GM20431 (cell line): ENCODE data around the gene TRPV6.

Source experiments
- in situ Hi-C: fragments of 300-500 bp; cut with MseI, MboI; formaldehyde crosslinking; loops from one replicate; pipeline ENCODE4 v1.15.0; 2020; ENCODE audit warnings: low sequenced_read_pairs; ENCODE audit not compliant: unreplicated experiment

TRPV6 gene

DNA sequence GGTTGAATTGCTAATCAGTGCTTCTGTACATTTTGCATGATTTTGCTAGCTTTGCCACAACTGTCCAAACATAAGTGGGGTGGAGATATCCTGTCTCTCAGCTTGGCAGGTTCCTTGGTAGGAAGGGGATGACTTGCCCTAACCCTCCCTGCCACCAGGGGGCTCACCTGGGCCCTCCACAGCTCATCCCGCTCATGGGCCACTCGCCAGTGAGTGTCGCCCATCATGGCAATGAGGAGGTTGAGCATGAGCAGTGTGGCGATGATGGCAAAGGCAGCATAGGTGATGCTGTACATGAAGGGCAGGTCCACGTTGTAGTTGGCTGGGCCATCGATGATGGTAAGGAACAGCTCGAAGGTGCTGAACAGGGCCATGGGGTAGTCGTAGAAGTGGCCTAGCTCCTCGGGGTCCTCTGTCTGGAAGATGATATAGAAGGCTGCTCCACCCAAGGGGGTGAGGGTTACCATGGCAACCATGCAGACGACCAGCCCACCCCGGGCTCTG is 12.2 kb downstream of the TRPV6 start:
- in situ Hi-C loops = no loop called here

- in situ Hi-C loops = no loop called here
Measured at GRCh38 chr7:142872106-142872675, 13.4 kb downstream of the TRPV6 start.

- in situ Hi-C loops = no loop called here
Measured at GRCh38 chr7:142871260-142872105, 14.1 kb downstream of the TRPV6 start.

- in situ Hi-C loops = no loop called here
Measured at GRCh38 chr7:142870566-142871259, 14.8 kb downstream of the TRPV6 start.

DNA sequence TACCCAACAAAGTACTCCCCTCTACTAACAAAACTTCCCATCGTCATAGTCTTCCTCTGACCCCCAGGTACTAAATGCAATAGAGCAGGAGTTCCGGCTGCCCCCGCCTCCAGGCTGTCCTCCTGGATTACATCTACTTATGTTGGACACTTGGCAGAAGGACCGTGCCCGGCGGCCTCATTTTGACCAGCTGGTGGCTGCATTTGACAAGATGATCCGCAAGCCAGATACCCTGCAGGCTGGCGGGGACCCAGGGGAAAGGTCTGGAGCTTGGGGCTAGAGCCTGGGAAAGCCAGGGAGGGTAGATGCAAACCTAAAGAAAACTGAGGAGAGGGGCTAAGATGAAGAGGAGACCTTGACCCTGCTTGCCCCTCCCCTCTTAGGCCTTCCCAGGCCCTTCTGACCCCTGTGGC is 15.4 kb downstream of the TRPV6 start:
- in situ Hi-C loops = no loop called here

- in situ Hi-C loops = no loop called here
Measured at GRCh38 chr7:142869434-142869833, 16.1 kb downstream of the TRPV6 start.

GRCh38 chr7:142868986-142869415 is 16.5 kb downstream of the TRPV6 start:
- in situ Hi-C loops = no loop called here

DNA sequence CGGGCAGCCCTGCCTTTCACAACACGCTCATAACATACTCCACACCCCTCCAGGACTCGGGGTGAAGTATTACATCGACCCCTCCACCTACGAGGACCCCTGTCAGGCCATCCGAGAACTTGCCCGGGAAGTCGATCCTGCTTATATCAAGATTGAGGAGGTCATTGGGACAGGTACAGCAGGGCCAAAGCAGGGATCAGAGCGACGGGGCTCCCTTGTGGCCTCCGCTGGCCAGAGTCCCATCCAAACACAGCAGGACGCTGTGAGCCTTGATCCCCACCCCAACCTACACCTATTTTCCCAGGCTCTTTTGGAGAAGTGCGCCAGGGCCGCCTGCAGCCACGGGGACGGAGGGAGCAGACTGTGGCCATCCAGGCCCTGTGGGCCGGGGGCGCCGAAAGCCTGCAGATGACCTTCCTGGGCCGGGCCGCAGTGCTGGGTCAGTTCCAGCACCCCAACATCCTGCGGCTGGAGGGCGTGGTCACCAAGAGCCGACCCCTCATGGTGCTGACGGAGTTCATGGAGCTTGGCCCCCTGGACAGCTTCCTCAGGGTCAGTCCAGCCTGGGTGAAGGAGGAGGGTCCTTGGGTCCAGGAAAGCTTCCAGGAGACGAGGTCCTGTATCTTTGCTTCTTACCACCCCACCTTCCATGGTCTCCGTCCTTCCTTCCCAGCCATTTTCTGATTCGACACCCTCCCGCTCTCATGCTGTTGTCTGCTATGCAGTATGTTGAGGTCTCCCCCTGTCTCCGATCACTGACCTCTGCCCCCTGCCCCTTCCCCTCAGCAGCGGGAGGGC is 17.2 kb downstream of the TRPV6 start:
- in situ Hi-C loops = no loop called here

GRCh38 chr7:142867398-142868187 is 18.0 kb downstream of the TRPV6 start:
- in situ Hi-C loops = no loop called here

- in situ Hi-C loops = no loop called here
Measured at GRCh38 chr7:142867097-142867378, 18.5 kb downstream of the TRPV6 start.

- in situ Hi-C loops = no loop called here
Measured at GRCh38 chr7:142866361-142867096, 19.0 kb downstream of the TRPV6 start.

- in situ Hi-C loops = no loop called here
Measured at GRCh38 chr7:142865766-142866165, 19.8 kb downstream of the TRPV6 start.

DNA sequence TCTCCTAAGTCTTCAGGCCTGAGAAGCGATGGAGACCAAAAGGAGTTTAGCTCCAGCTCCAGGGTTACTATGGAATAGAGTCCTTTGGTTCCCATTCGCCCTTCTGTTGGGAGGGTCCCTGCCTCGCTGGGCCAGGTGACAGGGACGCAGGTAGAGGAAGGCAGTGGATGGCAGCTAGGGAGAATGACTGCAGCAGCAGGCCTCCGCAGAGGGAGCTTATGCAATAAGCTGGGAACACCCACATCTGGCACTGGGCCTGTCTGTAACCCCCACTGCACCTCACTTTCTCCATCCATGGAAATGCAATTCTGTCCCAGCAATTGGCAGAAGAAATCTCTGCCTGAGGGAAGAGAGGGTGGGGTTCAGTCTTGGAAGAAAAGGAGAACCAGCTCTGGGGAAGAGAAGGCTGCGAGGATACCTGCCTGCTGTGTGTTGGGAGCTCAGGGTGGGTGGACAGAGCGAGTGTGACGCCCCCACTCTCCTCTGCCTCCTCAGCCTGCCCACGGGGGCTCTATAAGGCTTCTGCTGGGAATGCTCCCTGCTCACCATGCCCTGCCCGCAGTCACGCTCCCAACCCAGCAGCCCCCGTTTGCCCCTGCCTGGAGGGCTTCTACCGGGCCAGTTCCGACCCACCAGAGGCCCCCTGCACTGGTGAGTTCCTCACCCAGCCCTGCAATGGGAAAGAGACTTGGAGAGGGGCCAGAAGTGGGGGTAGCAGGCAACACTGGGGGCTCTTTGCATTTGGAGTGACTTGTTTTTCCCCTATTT is 20.4 kb downstream of the TRPV6 start:
- in situ Hi-C loops = no loop called here

DNA sequence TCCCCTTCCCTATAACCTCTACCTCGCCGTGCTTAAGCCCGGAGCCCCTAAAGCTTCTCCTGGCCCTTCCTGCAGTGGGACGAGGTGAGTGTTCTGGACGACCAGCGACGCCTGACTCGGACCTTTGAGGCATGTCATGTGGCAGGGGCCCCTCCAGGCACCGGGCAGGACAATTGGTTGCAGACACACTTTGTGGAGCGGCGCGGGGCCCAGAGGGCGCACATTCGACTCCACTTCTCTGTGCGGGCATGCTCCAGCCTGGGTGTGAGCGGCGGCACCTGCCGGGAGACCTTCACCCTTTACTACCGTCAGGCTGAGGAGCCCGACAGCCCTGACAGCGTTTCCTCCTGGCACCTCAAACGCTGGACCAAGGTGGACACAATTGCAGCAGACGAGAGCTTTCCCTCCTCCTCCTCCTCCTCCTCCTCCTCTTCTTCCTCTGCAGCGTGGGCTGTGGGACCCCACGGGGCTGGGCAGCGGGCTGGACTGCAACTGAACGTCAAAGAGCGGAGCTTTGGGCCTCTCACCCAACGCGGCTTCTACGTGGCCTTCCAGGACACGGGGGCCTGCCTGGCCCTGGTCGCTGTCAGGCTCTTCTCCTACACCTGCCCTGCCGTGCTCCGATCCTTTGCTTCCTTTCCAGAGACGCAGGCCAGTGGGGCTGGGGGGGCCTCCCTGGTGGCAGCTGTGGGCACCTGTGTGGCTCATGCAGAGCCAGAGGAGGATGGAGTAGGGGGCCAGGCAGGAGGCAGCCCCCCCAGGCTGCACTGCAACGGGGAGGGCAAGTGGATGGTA is 21.5 kb downstream of the TRPV6 start:
- in situ Hi-C loops = no loop called here

DNA sequence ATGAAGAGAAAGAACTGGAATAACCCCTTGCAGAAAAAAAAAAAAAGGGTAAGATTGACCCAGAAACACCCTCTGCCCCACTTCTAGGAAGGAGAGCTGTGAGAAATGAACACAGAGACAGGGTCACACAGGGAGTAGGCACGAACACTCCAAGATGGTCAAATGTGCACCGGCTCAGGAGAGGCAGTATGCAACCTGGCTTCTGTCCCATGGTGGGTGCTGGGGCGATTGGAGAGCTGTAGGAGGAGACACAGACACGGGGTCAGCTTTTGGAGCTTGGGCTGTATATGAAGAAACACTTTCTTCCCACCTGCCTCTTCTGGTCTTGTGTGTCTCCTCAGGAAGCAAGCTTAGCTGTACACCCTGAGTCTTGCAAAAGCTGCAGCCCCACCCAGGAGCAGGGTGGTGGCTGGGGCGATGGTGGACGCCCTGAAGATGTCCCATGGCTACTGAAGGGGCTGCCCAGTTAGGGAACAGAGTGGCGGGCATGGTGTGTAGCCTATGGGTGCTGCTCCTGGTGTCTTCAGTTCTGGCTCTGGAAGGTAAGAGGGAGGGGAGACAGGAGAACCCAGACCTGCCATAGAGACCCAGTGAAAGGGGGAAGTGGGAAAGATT is 22.7 kb downstream of the TRPV6 start:
- in situ Hi-C loops = no loop called here

DNA sequence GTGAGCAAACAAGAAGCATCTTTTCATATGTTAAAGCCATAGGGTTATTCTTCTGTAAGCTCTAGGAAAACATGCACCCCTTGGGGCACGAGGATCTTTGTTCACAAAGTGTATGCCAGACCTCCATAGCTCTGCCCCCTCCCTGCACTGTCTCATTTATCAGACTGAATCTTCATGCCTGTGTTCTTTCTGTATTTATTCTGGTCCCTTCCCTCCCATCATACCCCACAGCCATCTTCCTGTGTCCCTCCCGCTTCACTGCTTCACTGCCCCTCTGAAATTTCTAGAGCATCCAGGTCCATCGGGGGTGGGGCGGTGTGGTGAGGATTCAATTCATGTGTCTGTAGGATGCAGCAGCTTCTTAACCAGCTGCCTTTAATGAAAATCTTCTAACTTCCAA is 23.2 kb downstream of the TRPV6 start:
- in situ Hi-C loops = no loop called here

- in situ Hi-C loops = no loop called here
Measured at GRCh38 chr7:142860968-142861367, 24.6 kb downstream of the TRPV6 start.
